ENCODE data around the gene LIPK. TPM values are rescaled to one million over a fixed set of nuclear protein-coding genes. Genes with fewer than 3 reads are reported as not detected.
"Not testable (repeated sequence)": the region's sequence is repeated elsewhere in the genome, so short reads cannot be mapped to it uniquely, and the experiment has no call there.

The LIPK gene
- total RNA-seq, 8 experiments from 2014 or later = not detected

- no peak for ATAC-seq (replicated peaks in 6 of 8)
- in situ Hi-C loops (cut with MboI; ENCODE audit: low pct_unique_long_range_greater_than_20kb in 2 of 9, low sequenced_read_pairs in 9 of 9, unreplicated experiment in 9 of 9) = no loop called here
- Histone ChIP-seq H3K4me3 (no peak overlapping the region), H3K27ac (no peak overlapping the region), H3K4me1 (replicated peaks in 1 of 2) (no peaks in the 10 kb centered on the region)
- WGBS, 10 experiments = 50 to 89% (median 69%) methylated on average over 1 to 6 of the region's 6 CpGs; no CpG with 5 or more reads in 3 of the 10 experiments
Measured at GRCh38 chr10:88731296-88731695, 25.2 kb downstream of the LIPK start.

GRCh38 chr10:88733215-88733614 lies 27.2 kb downstream of the LIPK start:
- in situ Hi-C loops (cut with MboI; ENCODE audit: low pct_unique_long_range_greater_than_20kb in 2 of 9, low sequenced_read_pairs in 9 of 9, unreplicated experiment in 9 of 9) = no loop called here
- no peak for ATAC-seq (replicated peaks in 6 of 8)
- Histone ChIP-seq H3K4me3 (no peak overlapping the region), H3K4me1 (replicated peaks in 1 of 2) (no peaks in the 10 kb centered on the region), H3K27ac (no peak overlapping the region)
- 70 to 100% (median 83%) methylated on average over 1 to 2 of the region's 2 CpGs; no CpG with 5 or more reads in 1 of the 10 experiments for WGBS, 10 experiments

GRCh38 chr10:88735661-88736060 lies 29.6 kb downstream of the LIPK start:
- 0 to 100% (median 73%) methylated on average over 1 of the region's 1 CpG for WGBS, 10 experiments
- H3K4me3 ChIP-seq = no peak overlapping the region
- H3K4me1 ChIP-seq (replicated peaks in 1 of 2) = no peaks in the 10 kb centered on the region
- in situ Hi-C loops (cut with MboI; ENCODE audit: low pct_unique_long_range_greater_than_20kb in 2 of 9, low sequenced_read_pairs in 9 of 9, unreplicated experiment in 9 of 9) = no loop called here
- ATAC-seq (replicated peaks in 6 of 8) = no peak
- no peak overlapping the region for H3K27ac ChIP-seq

GRCh38 chr10:88741921-88742320 lies 35.9 kb downstream of the LIPK start:
- H3K4me3 ChIP-seq; in situ Hi-C loops (cut with MboI; ENCODE audit: low pct_unique_long_range_greater_than_20kb in 2 of 9, low sequenced_read_pairs in 9 of 9, unreplicated experiment in 9 of 9); H3K27ac ChIP-seq; H3K4me1 ChIP-seq (replicated peaks in 1 of 2); ATAC-seq (replicated peaks in 6 of 8): not testable (repeated sequence)
- 38 to 100% (median 70%) methylated on average over 1 to 5 of the region's 5 CpGs; no CpG with 5 or more reads in 3 of the 10 experiments for WGBS, 10 experiments

- H3K4me1 ChIP-seq (replicated peaks in 1 of 2) = no peaks in the 10 kb centered on the region
- WGBS, 10 experiments = 17 to 100% (median 63%) methylated on average over 1 of the region's 1 CpG; no CpG with 5 or more reads in 2 of the 10 experiments
- H3K27ac ChIP-seq = no peak overlapping the region
- peak in 3 of 8 experiments; percentile 62 to 79 (median 75) for ATAC-seq (replicated peaks in 6 of 8)
- in situ Hi-C loops (cut with MboI; ENCODE audit: low pct_unique_long_range_greater_than_20kb in 2 of 9, low sequenced_read_pairs in 9 of 9, unreplicated experiment in 9 of 9) = no loop called here
- no peak overlapping the region for H3K4me3 ChIP-seq
Measured at GRCh38 chr10:88742448-88742847, 36.4 kb downstream of the LIPK start.

GRCh38 chr10:88744002-88744401 lies 38.0 kb downstream of the LIPK start:
- no peaks in the 10 kb centered on the region for H3K4me1 ChIP-seq (replicated peaks in 1 of 2)
- in situ Hi-C loops (cut with MboI; ENCODE audit: low pct_unique_long_range_greater_than_20kb in 2 of 9, low sequenced_read_pairs in 9 of 9, unreplicated experiment in 9 of 9) = no loop called here
- no peak overlapping the region for H3K27ac ChIP-seq
- no peak for ATAC-seq (replicated peaks in 6 of 8)
- WGBS, 10 experiments = 59 to 100% (median 73%) methylated on average over 2 to 3 of the region's 5 CpGs; no CpG with 5 or more reads in 7 of the 10 experiments
- no peak overlapping the region for H3K4me3 ChIP-seq

- Histone ChIP-seq H3K4me3 (no peak overlapping the region), H3K4me1 (replicated peaks in 1 of 2) (no peaks in the 10 kb centered on the region), H3K27ac (no peak overlapping the region)
- ATAC-seq (replicated peaks in 6 of 8) = no peak
- 40 to 100% (median 80%) methylated on average over 1 of the region's 1 CpG; no CpG with 5 or more reads in 3 of the 10 experiments for WGBS, 10 experiments
- in situ Hi-C loops (cut with MboI; ENCODE audit: low pct_unique_long_range_greater_than_20kb in 2 of 9, low sequenced_read_pairs in 9 of 9, unreplicated experiment in 9 of 9) = no loop called here
Measured at GRCh38 chr10:88745633-88746032, 39.6 kb downstream of the LIPK start.

- Histone ChIP-seq H3K4me3 (no peak overlapping the region), H3K4me1 (replicated peaks in 1 of 2) (no peaks in the 10 kb centered on the region), H3K27ac (no peak overlapping the region)
- peak in 2 of 8 experiments; percentile 68 to 72 for ATAC-seq (replicated peaks in 6 of 8)
- in situ Hi-C loops (cut with MboI; ENCODE audit: low pct_unique_long_range_greater_than_20kb in 2 of 9, low sequenced_read_pairs in 9 of 9, unreplicated experiment in 9 of 9) = no loop called here
Measured at GRCh38 chr10:88754287-88754686, 48.2 kb downstream of the LIPK start.

GRCh38 chr10:88755753-88756152 lies 49.7 kb downstream of the LIPK start:
- in situ Hi-C loops (cut with MboI; ENCODE audit: low pct_unique_long_range_greater_than_20kb in 2 of 9, low sequenced_read_pairs in 9 of 9, unreplicated experiment in 9 of 9) = no loop called here
- Histone ChIP-seq H3K4me3 (no peak overlapping the region), H3K4me1 (replicated peaks in 1 of 2) (no peaks in the 10 kb centered on the region), H3K27ac (no peak overlapping the region)
- WGBS, 10 experiments = 50 to 100% (median 93%) methylated on average over 1 to 3 of the region's 3 CpGs; no CpG with 5 or more reads in 4 of the 10 experiments
- ATAC-seq (replicated peaks in 6 of 8) = no peak

- in situ Hi-C loops (cut with MboI; ENCODE audit: low pct_unique_long_range_greater_than_20kb in 2 of 9, low sequenced_read_pairs in 9 of 9, unreplicated experiment in 9 of 9) = no loop called here
- 0 to 78% (median 53%) methylated on average over 1 of the region's 1 CpG; no CpG with 5 or more reads in 4 of the 10 experiments for WGBS, 10 experiments
Measured at GRCh38 chr10:88756660-88757059, 50.6 kb downstream of the LIPK start.

GRCh38 chr10:88759366-88760101 lies 53.5 kb downstream of the LIPK start, which contains the start of gene LIPN:
Gene LIPN, plus strand, starts transcription at chr10:88760020. Its CDS starts 1,386 bp downstream, at chr10:88761406.
- H3K4me1 ChIP-seq (replicated peaks in 1 of 2) = no peaks in the 10 kb centered on the region
- no peak within 1 kb of the TSS for H3K4me3 ChIP-seq
- H3K27ac ChIP-seq = no peak within 1 kb of the TSS
- in situ Hi-C loops (cut with MboI; ENCODE audit: low pct_unique_long_range_greater_than_20kb in 2 of 9, low sequenced_read_pairs in 9 of 9, unreplicated experiment in 9 of 9) = no loop called here
- no peak for ATAC-seq (replicated peaks in 6 of 8)
- WGBS, 10 experiments = 56 to 100% (median 84%) methylated on average over 2 to 6 of the region's 7 CpGs; no CpG with 5 or more reads in 1 of the 10 experiments

More at GRCh38 chr10:88756660-88757059, 50.6 kb downstream of the LIPK start:
- no peak overlapping the region for H3K4me3 ChIP-seq
- no peak overlapping the region for H3K27ac ChIP-seq
- no peaks in the 10 kb centered on the region for H3K4me1 ChIP-seq (replicated peaks in 1 of 2)
- no peak for ATAC-seq (replicated peaks in 6 of 8)

- 38 to 100% (median 86%) methylated on average over 1 of the region's 1 CpG; no CpG with 5 or more reads in 6 of the 10 experiments for WGBS, 10 experiments
- in situ Hi-C loops (cut with MboI; ENCODE audit: low pct_unique_long_range_greater_than_20kb in 2 of 9, low sequenced_read_pairs in 9 of 9, unreplicated experiment in 9 of 9) = no loop called here
- ATAC-seq (replicated peaks in 6 of 8) = no peak
- Histone ChIP-seq H3K4me3 (no peak overlapping the region), H3K27ac (no peak overlapping the region), H3K4me1 (replicated peaks in 1 of 2) (no peaks in the 10 kb centered on the region)
Measured at GRCh38 chr10:88762906-88763305, 56.9 kb downstream of the LIPK start.

GRCh38 chr10:88763441-88763840 lies 57.4 kb downstream of the LIPK start:
- Histone ChIP-seq H3K4me1 (replicated peaks in 1 of 2) (no peaks in the 10 kb centered on the region), H3K4me3 (no peak overlapping the region), H3K27ac (no peak overlapping the region)
- WGBS, 10 experiments = 67 to 100% (median 86%) methylated on average over 1 of the region's 1 CpG; no CpG with 5 or more reads in 5 of the 10 experiments
- in situ Hi-C loops (cut with MboI; ENCODE audit: low pct_unique_long_range_greater_than_20kb in 2 of 9, low sequenced_read_pairs in 9 of 9, unreplicated experiment in 9 of 9) = no loop called here
- ATAC-seq (replicated peaks in 6 of 8) = no peak

- in situ Hi-C loops (cut with MboI; ENCODE audit: low pct_unique_long_range_greater_than_20kb in 2 of 9, low sequenced_read_pairs in 9 of 9, unreplicated experiment in 9 of 9) = no loop called here
- H3K27ac ChIP-seq = no peak overlapping the region
- H3K4me3 ChIP-seq = no peak overlapping the region
- ATAC-seq (replicated peaks in 6 of 8) = no peak
- WGBS, 10 experiments = 67 to 100% (median 78%) methylated on average over 1 to 3 of the region's 3 CpGs; no CpG with 5 or more reads in 1 of the 10 experiments
- H3K4me1 ChIP-seq (replicated peaks in 1 of 2) = no peaks in the 10 kb centered on the region
Measured at GRCh38 chr10:88764110-88764509, 58.1 kb downstream of the LIPK start.
